Fibroblast of villous mesenchyme (primary cell): Measurements from ENCODE around the gene FAM9C. TPM values are rescaled to one million over a fixed set of nuclear protein-coding genes. Genes with fewer than 3 reads are reported as not detected.

ENCODE experiments used
- DNase-seq: peaks from one replicate; pipeline ENCODE4 v3.0.0-alpha.2; 2010; ENCODE audit warnings: low read depth
- H3K4me3 ChIP-seq: 2 replicates; pipeline ENCODE4 v1.5.1; 2011; ENCODE audit warnings: low read depth, mild to moderate bottlenecking, low read length
- total RNA-seq: library from RNA; depleted of rRNA; stranded (reverse); fragments of >200 nt; gene quantifications from 2 replicates; pipeline ENCODE4 v1.2.3, GENCODE V29; 2012
- TF ChIP-seq, protein P1 (sequence below): IDR thresholded peaks from 2 replicates; pipeline ENCODE4 v1.5.1; 2012; ENCODE audit warnings: low read depth, mild to moderate bottlenecking, low read length; ENCODE audit not compliant: insufficient read depth

Gene FAM9C
- total RNA-seq, 1 donor = under 0.01 TPM

DNA sequence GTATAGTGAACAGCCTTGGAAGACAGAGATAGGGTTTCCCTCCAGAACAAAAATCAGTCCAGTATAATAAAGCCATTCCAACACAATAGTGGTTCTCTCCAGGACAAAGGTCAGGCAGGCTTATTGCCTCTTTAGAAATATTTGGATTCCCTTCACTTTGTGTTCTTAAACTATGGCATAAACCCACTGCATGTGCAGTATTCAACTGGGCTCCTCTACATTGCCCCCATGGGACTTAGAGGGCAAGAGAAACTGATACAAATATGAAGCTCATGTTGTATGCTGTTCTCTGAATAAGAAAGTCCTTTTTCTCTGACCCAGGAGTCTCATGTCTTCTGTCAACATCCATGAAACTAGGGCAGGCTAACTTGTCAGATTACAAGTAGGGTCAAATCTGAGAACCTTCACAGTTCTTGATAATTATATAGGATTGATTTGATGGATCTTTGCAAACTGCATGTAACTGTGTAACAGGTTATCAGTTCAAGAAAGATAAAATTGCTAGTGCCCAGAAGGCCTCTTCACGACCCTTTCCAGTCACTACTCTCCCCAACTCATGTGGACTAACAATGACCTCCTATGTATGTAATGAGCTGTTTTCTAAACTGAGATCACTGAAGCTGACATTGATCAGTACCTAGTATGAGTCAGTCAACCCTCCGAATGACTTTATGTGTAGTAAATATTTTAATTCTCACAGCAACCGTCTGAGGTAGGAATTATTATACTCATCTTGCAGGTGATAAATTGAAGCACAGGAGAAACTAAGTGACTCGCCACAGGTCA is 31.9 kb upstream of the FAM9C start:
- DNase-seq = no peak
- TF ChIP-seq, protein P1, sequence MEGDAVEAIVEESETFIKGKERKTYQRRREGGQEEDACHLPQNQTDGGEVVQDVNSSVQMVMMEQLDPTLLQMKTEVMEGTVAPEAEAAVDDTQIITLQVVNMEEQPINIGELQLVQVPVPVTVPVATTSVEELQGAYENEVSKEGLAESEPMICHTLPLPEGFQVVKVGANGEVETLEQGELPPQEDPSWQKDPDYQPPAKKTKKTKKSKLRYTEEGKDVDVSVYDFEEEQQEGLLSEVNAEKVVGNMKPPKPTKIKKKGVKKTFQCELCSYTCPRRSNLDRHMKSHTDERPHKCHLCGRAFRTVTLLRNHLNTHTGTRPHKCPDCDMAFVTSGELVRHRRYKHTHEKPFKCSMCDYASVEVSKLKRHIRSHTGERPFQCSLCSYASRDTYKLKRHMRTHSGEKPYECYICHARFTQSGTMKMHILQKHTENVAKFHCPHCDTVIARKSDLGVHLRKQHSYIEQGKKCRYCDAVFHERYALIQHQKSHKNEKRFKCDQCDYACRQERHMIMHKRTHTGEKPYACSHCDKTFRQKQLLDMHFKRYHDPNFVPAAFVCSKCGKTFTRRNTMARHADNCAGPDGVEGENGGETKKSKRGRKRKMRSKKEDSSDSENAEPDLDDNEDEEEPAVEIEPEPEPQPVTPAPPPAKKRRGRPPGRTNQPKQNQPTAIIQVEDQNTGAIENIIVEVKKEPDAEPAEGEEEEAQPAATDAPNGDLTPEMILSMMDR = no peak

DNA sequence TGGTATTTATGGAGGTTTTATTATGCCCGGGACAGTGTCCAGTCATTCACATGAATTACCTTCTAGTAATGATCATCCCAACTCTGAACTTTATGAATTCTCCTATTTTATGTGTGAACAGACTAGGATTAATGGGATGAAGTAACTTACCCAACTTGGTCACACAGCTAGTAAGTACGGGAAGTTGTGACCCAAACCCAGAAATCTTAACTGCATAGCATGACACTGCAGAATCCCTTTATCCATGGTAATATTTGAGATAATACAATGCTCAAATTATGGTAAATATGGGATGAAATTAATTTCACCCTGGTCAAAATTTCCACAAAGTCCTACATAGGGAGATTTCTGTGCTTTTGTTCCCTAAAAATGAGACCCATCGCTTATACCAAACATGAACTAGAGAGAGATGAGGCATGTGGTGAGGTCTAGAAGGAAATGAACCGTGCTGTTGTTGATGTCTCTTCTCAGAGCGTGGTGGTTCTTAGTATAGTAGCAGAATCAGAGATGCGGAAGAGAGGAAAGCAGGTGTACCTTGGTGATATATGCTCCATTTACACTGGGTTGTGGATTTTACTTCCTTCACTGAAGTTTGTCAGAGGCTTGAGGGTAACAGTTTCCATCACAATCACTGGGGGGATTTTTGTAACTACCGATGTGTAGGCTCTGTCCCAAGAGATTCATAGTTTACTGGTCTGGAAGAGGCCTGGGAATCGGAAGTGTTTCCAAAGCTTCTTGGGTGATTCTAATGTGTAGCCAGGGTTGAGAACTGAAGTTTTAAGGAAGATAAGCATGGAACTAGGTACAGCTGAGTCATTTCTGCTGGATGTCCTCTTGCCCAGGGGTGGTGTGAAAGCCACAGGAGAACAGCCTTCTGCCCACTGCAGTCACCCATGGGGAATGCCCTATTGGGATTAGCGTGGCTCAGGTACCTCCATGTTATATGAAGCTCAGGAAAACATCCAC is 30.2 kb upstream of the FAM9C start:
- DNase-seq = no peak
- no peak overlapping the region for H3K4me3 ChIP-seq
- TF ChIP-seq, protein P1 = no peak

More for the DNA sequence above, 31.9 kb upstream of the FAM9C start:
- H3K4me3 ChIP-seq = no peak overlapping the region

DNA sequence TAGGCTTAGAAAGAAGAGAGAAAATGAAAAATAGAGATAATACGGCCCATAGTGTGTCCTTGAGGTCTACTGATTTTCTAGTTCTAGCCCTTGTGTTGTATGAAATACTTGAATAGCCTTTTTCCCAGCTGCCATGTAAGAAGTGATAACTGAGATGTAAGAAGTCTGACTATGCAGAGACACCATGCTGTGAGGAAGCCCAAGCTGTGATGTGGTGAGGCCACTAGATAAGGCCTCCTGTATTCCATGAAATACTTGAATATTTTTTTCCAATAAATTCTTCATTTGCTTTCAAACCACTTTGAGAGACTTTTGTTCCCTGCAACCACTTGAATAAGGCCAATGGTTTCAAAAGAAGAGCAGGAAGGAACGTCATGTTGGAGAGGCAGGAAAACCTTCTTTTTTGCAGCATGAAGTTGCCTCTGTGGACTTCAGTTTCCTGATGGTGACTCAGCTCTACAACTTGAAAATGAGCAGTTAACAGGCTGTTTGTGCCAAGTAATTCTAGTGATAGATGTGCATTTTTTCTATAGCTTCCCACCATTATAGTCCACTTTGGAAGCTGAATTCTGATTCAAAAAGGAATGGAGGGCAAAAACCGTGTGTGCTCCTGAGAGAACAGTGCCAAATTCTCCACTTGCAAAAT is 25.5 kb upstream of the FAM9C start:
- no peak overlapping the region for H3K4me3 ChIP-seq
- TF ChIP-seq, protein P1 = no peak
- DNase-seq = no peak

DNA sequence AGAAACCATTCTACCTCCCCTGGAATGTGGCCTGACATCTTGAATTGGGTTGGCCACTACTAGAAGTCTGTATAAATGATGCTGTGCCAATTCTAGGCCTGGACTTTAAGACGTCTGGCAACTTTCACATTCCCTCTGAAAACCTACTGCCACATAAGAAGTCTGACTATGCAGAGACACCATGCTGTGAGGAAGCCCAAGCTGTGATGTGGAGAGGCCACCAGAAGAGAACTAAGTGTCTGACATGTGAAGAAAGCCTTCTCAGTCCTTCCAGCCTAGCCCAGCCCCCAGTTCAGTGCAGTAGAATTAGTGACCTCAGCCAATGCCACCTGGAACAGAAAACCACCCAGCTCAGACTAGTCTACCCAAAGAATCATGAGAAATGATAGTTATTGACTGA is 24.2 kb upstream of the FAM9C start:
- no peak for DNase-seq
- H3K4me3 ChIP-seq = no peak overlapping the region
- TF ChIP-seq, protein P1 = no peak

DNA sequence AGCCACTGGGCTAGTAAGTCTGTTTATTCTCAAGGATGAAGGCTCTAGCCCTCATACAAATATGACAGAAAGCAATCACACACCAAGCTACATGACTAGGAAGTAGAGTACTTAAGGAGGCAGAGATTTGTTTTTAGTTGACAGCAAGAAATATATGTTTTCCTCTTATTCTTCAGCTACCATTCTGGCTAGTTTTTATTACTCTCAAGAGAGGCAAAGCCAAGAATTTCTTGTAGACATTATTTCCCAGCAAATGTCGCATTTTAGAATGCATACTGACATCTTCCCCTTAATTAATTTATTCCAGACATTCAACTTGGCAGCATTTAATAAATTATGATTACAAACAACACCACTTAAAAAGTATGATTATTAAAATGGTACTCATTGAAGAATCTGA is 23.4 kb upstream of the FAM9C start:
- no peak overlapping the region for H3K4me3 ChIP-seq
- DNase-seq = no peak
- TF ChIP-seq, protein P1 = no peak

DNA sequence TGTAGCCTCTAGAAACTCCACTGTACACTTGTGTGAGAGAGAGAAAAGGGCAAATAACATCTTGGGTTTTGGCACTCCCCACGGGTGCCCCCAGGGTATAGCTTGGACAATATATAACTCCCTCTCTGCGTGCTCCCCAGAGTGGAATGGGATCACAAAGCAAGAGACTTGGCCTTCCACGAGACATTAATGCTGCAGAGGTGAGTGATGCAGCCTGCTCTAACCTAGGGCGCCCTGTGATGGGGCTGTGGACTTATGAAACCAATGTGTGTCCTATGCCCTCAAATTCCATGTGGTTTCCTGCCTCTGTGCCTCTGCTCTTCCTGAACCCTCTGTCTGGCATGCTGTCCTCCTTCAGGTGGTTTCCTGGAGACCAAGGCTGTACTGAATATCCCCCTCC is 22.0 kb upstream of the FAM9C start:
- DNase-seq = no peak
- TF ChIP-seq, protein P1 = no peak
- no peak overlapping the region for H3K4me3 ChIP-seq
